Measurements from ENCODE around the gene APOBEC3C.
"Not testable (repeated sequence)": the region's sequence is repeated elsewhere in the genome, so short reads cannot be mapped to it uniquely, and the experiment has no call there.

Gene APOBEC3C

GRCh38 chr22:39024519-39025308 lies 10.7 kb downstream of the APOBEC3C start:
- DNase-seq, result no peak

DNA sequence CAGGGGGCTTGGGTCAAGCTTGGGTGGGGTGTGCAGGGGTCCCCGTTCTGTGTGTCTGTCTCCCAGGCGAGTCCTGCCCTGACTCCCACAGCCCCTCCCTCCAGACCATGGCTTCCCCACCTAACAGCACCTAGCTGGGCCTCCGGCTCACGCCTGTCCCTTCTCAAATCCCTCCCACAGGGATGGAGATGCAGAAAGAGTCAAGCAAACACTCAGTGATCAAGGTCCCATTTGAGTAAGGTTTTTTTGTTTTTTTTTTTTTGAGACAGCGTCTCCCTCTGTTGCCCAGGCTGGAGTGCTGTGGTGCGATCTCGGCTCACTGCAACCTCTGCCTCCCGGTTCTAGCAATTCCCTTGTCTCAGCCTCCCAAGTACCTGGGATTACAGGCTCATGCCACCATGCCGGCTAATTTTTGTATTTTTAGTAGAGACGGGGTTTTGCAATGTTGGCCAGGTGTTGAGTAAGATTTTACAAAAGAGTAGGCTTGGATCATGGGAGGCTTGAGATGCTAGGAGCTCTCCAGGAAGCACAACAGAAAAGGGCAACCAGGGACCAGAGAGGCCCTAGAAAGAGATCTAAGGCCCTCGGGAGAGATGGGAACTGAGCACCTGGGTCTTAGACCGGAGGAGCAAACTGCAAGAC lies 12.6 kb downstream of the APOBEC3C start:
- no peak for DNase-seq

DNA sequence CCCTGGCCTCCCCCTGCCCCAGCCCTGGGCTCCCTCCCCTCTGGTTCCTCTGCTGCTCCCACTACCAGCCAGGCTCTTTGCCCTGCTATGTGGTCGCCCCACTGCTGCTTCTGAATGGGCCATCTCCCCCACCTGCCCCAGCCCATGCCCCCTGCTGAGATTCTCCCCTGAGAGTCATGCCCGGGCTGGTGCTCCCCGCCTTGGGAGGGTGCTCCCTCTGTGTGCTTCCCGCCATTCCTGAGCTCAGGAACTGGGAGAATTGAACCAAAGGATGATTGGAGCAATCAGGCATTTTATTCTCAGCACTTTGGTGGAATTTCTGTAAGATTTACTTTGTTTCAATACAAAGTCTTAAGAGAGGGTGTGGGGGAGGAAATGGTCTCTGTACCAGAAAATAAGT lies 13.7 kb downstream of the APOBEC3C start:
- DNase-seq, result no peak

DNA sequence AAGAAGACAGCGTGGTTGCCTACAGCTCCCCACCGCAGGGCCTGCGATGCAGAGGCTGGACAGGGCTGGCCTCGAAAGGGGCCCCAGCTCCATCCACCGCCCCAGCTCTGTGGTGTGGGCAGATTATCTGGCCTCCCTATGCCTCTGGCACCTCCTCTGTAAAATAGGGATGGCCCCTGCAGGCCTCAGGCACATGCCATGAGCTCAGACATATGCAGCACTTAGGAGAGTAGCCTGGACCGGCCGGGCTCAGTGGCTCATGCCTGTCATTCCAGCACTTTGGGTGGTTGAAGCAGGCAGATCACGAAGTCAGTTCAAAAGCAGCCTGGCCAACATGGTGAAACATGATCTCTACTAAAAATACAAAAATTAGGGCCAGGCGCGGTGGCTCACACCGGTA lies 14.2 kb downstream of the APOBEC3C start:
- DNase-seq, result no peak

DNA sequence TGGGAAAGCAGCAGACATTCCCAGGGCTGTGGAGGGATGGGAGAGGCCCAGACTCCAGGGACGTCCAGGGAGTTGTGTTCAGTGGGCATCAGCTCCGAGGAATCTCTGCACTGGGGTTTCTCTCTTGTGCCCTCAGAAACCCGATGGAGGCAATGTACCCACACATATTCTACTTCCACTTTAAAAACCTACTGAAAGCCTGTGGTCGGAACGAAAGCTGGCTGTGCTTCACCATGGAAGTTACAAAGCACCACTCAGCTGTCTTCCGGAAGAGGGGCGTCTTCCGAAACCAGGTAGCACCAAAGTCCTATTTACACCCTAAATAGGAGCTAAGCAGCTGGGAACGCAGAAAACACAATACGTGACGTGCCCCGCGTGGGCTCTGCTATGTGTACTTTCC lies 15.2 kb downstream of the APOBEC3C start:
- DNase-seq, result no peak

DNA sequence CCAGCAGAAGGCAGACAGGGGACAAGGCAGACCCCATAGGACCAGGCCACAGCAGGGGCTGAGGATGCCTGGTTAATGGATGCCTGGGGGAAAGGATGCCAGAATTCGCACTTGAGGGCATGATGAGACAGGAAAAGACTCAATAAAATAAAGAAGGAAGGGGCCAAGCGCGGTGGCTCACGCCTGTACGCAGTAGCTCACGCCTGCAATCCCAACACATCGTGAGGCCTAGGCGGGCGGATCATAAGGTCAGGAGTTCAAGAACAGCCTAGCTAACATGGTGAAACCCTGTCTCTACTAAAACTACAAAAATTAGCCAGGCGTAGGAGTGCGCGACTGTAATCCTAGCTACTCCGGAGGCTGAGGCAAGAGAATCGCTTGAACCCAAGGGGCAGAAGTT lies 16.6 kb downstream of the APOBEC3C start:
- no peak for DNase-seq

GRCh38 chr22:39031434-39032295 lies 17.6 kb downstream of the APOBEC3C start:
- not testable (repeated sequence) for DNase-seq

- not testable (repeated sequence) for DNase-seq
These were observed 23.0 kb downstream of the APOBEC3C start for GRCh38 chr22:39037071-39037470.

GRCh38 chr22:39039306-39040126 lies 25.5 kb downstream of the APOBEC3C start:
- DNase-seq, result no peak

DNA sequence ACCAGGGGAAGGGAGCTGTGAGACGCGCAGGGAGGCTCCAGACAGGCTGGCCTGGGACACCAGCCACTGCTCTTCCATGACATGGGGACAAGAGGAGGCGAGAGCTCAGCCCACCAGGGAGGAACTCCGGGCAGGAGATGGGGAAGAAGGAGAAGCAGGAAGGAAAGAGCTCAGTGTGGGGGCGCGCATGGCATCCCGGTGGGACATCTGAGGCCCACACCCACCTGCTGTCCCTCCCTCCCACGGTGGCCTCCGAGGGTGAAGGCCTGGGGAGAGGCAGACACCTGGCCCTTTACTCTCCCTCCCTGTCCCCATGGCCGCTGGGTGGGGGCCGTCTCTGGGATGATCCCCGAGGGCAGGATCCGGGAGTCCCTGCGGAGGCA lies 26.1 kb downstream of the APOBEC3C start:
- not testable (repeated sequence) for DNase-seq

DNA sequence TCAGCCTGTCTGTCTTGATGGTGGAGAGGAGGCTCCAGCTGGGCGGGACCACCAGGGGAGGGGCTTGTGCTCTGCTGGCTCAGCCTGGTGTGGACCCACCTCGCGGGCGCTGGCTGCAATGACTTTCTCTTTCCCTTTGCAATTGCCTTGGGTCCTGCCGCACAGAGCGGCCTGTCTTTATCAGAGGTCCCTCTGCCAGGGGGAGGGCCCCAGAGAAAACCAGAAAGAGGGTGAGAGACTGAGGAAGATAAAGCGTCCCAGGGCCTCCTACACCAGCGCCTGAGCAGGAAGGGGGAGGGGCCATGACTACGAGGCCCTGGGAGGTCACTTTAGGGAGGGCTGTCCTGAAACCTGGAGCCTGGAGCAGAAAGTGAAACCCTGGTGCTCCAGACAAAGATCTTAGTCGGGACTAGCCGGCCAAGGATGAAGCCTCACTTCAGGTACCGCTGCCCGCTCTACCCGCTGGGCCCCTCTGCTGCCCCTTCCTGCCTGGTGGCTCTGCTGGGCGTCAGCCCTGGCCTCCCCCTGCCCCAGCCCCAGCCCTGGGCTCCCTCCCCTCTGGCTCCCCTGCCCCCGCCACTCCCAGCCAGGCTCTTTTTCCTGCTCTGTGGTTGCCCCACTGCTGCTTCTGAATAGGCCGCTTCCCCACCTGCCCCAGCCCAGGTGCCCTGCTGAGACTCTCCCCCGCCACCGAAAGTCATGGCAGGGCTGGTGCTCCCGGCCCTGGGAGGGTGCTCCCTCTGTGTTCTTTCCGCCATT lies 26.7 kb downstream of the APOBEC3C start, which contains the start of gene APOBEC3F:
TSS of gene APOBEC3F (plus strand) at position 327 of the 759 bp plus-strand sequence. CDS start at position 424, 97 bp downstream.
- DNase-seq, result not testable (repeated sequence)

- no peak for DNase-seq
These were observed 27.9 kb downstream of the APOBEC3C start for GRCh38 chr22:39041908-39042307.

GRCh38 chr22:39043063-39043462 lies 29.0 kb downstream of the APOBEC3C start:
- DNase-seq, result not testable (repeated sequence)

DNA sequence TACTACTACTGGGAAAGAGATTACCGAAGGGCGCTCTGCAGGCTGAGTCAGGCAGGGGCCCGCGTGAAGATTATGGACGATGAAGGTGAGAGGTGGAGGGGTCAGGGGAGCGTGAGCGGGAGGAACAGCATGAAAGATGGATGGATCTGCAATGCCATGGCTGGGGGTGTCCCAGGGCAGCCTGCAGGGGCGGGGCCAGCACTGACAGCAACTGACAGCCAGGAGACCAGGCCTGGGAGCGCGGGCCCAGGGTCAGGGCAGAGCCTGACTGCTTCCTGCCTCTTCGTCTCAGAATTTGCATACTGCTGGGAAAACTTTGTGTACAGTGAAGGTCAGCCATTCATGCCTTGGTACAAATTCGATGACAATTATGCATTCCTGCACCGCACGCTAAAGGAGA lies 31.1 kb downstream of the APOBEC3C start:
- DNase-seq, result peak; percentile 20

GRCh38 chr22:39049486-39049885 lies 35.4 kb downstream of the APOBEC3C start:
- DNase-seq, result not testable (repeated sequence)

DNA sequence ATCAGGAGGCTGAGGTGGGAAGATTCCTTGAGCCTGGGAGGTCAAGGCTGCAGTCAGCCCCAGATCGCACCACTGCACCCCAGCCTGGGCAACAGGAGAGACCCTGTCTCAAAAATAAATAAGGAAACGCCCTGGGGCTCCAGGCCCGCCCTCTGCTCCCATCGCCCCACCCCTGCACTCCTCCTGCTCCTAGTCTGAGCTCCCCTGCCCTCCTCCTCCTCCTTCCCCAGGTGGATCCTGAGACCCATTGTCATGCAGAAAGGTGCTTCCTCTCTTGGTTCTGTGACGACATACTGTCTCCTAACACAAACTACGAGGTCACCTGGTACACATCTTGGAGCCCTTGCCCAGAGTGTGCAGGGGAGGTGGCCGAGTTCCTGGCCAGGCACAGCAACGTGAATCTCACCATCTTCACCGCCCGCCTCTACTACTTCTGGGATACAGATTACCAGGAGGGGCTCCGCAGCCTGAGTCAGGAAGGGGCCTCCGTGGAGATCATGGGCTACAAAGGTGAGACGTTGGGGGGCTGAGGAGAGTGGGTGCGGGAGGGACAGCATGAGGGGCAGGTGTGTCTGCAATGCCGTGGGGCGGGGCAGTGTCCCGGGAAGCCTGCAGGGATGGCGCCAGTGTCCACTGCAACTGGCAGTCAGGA lies 37.9 kb downstream of the APOBEC3C start:
- DNase-seq, result not testable (repeated sequence)

DNA sequence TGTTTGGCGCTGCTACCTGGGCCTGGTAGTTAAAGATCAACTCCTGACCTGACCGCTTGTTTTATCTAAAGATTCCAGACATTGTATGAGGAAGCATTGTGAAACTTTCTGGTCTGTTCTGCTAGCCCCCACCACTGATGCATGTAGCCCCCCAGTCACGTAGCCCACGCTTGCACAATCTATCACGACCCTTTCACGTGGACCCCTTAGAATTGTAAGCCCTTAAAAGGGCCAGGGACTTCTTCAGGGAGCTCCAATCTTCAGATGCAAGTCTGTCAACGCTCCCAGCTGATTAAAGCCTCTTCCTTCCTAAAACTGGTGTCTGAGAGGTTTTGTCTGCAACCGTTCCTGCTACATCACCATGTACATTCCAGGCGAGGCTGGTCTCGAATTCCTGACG lies 41.6 kb downstream of the APOBEC3C start:
- no peak for DNase-seq

DNA sequence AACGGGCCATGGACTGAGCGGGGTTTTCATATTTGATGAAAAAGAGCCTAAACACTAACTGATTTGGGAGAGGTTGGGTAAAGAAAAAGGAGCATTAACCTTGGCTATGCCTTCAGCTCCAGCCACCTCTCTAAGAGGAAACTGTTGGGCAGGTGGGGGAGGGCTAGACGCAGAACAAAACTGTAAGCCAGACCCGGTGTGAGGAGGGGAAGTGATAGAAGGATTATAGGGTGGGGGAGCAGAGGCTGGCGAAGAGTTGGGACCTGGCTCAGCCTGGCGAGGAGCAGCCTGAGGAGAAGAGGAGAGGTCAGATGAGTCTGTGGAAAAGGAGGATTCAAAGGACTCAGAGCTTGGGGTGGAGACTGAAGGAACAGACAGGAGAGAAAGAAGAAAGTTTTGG lies 47.2 kb downstream of the APOBEC3C start:
- not testable (repeated sequence) for DNase-seq

GRCh38 chr22:39061951-39062350 lies 47.9 kb downstream of the APOBEC3C start:
- DNase-seq, result not testable (repeated sequence)

- not testable (repeated sequence) for DNase-seq
These were observed 49.8 kb downstream of the APOBEC3C start for GRCh38 chr22:39063904-39064303.

Data from NCI-H526 treated with DMSO at 0.1 percent for 48 hours (cell line).